Body of pancreas (tissue), 4 donors: Measurements from ENCODE around the gene DIS3L2. TPM values are rescaled to one million over a fixed set of nuclear protein-coding genes. Genes with fewer than 3 reads are reported as not detected.

Experiments used
- ATAC-seq: fragments of 150-250 bp; one replicate; pipeline ENCODE4 v1.9.1; 2016
- DNase-seq, 4 donors: peaks; one replicate each; pipeline ENCODE4 v3.0.0-alpha.2; 2019
- H3K27ac ChIP-seq, 4 donors: fragments of 200-600 bp; sonication (generic); 1 replicate in 3 of 4; 2 replicates in 1 of 4; pipeline versions ENCODE4 v1.5.1 to v1.6.1; 2016 to 2019; ENCODE audit warnings: mild to moderate bottlenecking in 1 of 4, mixed read lengths in 1 of 4, moderate library complexity in 1 of 4
- H3K27me3 ChIP-seq, 2 donors: fragments of 200-600 bp; sonication (generic); one replicate each; pipeline ENCODE4 v1.6.0; 2016; ENCODE audit warnings: mild to moderate bottlenecking in 1 of 2
- H3K36me3 ChIP-seq, 2 donors: fragments of 200-600 bp; sonication (generic); replicated peaks in 1 of 2; 2 replicates each; pipeline ENCODE4 v1.5.1; 2016; ENCODE audit warnings: low read depth in 2 of 2; ENCODE audit not compliant: insufficient read depth in 1 of 2
- H3K4me1 ChIP-seq: fragments of 200-600 bp; sonication (generic); one replicate; pipeline ENCODE4 v1.6.0; 2016
- H3K4me3 ChIP-seq, 2 donors: fragments of 200-600 bp; sonication (generic); 1 replicate in 1 of 2; 2 replicates in 1 of 2; pipeline ENCODE4 v1.5.1; 2016 to 2019
- H3K9me3 ChIP-seq, 3 donors: fragments of 200-600 bp; sonication (generic); 1 replicate in 2 of 3; 2 replicates in 1 of 3; pipeline ENCODE4 v1.5.1; 2016
- POLR2A ChIP-seq, 3 donors: fragments of 450-650 bp; IDR thresholded peaks; one replicate each; pipeline ENCODE4 v1.6.1; 2016; ENCODE audit warnings: antibody characterized with exemption in 3 of 3, mild to moderate bottlenecking in 2 of 3
- WGBS, 2 donors: methylation state at CpG; one replicate each; pipeline ENCODE4 v1.1.5; 2017; 5-methylcytosine and 5-hydroxymethylcytosine counted together
- intact Hi-C: fragments of 100-400 bp; cut with DNase I; formaldehyde crosslinking; loops from one replicate; pipeline ENCODE4 v1.15.1; 2023
- total RNA-seq, 2 donors: library from RNA; depleted of rRNA; stranded (reverse); fragments of >200 nt; gene quantifications; one replicate each; pipeline ENCODE4 v1.1.0, GENCODE V29; 2016
- TF ChIP-seq, protein P1 (sequence below), 7 experiments: fragments of 450-650 bp in 4 of 7; fragments of 200-600 bp in 3 of 7; sonication (generic) in 3 of 7; IDR thresholded peaks; one replicate each; pipeline ENCODE4 v1.5.1; 2016 to 2019; ENCODE audit warnings: antibody characterized with exemption in 7 of 7

Gene DIS3L2
- total RNA-seq, 2 donors from 2014 or later: 27.8 to 113 TPM

DNA sequence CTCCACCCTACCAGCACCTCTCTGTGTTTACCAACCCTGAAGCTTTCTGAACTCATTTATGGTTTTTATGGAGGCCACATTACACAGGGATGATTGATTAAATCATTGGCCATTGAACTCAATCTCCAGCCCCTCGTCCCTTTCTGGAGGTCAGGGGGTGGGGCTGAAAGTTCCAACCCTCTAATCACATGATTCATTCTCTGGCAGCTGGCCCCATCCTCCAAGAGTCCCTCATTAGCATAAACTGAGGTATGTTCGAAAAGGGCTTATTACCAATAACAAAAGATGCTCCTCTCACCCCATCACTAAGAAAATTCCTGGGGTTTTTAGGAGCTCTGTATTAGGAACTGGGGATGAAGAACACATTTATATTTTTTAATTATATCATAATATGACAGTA lies 92.3 kb downstream of the DIS3L2 start:
- DNase-seq (no peak), ATAC-seq (no peak)
- intact Hi-C loops: no loop called here
- Histone ChIP-seq H3K27ac (no peak overlapping the region), H3K27me3 (no peaks in the 10 kb centered on the region), H3K4me1 (no peaks in the 10 kb centered on the region), H3K36me3 (no peaks in the 10 kb centered on the region), H3K9me3 (no peaks in the 10 kb centered on the region), H3K4me3 (no peak overlapping the region)
- WGBS, 2 donors: 74 to 76% methylated on average over 2 of the region's 2 CpGs
- TF ChIP-seq, protein P1, sequence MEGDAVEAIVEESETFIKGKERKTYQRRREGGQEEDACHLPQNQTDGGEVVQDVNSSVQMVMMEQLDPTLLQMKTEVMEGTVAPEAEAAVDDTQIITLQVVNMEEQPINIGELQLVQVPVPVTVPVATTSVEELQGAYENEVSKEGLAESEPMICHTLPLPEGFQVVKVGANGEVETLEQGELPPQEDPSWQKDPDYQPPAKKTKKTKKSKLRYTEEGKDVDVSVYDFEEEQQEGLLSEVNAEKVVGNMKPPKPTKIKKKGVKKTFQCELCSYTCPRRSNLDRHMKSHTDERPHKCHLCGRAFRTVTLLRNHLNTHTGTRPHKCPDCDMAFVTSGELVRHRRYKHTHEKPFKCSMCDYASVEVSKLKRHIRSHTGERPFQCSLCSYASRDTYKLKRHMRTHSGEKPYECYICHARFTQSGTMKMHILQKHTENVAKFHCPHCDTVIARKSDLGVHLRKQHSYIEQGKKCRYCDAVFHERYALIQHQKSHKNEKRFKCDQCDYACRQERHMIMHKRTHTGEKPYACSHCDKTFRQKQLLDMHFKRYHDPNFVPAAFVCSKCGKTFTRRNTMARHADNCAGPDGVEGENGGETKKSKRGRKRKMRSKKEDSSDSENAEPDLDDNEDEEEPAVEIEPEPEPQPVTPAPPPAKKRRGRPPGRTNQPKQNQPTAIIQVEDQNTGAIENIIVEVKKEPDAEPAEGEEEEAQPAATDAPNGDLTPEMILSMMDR (IDR thresholded peaks at IDR 0.05): no peak

DNA sequence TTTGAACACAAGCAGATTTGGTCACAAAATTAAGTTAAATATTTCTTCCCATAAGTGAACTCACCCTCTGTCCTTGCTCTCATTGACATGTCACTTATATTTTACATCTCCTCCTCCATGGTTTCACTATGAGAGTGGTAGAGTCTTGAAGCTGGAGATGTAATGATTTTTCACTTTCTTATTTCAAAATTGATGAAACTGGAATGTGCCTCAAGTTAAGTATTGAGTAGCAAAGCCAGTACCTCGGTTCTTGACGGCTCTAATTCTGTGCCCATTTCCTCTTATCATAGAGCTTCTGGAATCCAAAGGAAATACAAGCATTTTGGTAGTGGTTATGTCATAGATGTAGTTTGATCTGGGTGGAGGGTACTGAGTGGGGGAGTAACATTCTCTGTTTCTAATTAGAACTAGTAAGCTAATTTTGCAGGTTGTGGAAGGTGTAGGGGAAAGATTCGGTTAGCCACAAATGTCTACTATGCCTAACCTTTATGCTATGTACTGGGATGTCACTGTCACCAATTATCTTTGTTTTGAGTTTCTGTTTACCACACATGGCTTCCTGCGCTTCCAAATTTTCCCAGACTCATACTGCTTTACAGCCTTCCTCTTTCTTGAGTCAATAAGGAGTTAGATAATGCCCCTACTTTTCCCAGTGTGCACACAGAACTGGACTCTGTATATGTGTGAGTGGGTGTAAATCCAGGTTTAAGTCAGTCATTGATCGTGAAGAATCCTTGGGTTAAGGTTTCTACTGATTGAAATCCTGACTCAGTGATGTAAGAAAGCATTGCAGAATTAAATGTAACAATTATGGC lies 96.8 kb downstream of the DIS3L2 start:
- no peak for TF ChIP-seq POLR2A (IDR thresholded peaks at IDR 0.05)
- TF ChIP-seq, protein P1 (IDR thresholded peaks at IDR 0.05): no peak
- H3K4me3 ChIP-seq: no peak overlapping the region
- DNase-seq (no peak), ATAC-seq (no peak)
- 73 to 81% methylated on average over 5 of the region's 5 CpGs for WGBS, 2 donors
- H3K36me3 ChIP-seq: no peaks in the 10 kb centered on the region
- H3K4me1 ChIP-seq: no peaks in the 10 kb centered on the region
- H3K27ac ChIP-seq: no peak overlapping the region
- no peaks in the 10 kb centered on the region for H3K9me3 ChIP-seq
- no peaks in the 10 kb centered on the region for H3K27me3 ChIP-seq
- intact Hi-C loops: no loop called here

DNA sequence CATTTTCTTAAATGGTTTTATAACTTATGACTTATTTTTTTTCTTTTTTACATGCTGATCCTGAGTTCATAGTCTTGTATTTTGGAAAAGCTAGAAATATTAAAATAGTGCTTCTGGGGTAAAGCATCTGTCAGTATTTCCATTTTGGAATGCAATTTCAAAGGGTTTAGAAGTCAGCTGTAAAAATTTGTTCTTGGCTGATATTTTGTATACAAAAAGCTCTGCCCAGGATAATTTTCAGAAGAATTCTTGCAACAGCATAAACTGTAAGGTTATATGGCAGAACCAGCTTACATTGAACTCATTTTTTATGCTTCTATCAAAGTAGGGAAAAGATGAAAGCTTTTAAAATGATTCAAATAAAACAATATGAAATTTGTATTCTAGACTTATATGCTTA lies 97.4 kb downstream of the DIS3L2 start:
- Histone ChIP-seq H3K27ac (no peak overlapping the region), H3K27me3 (no peaks in the 10 kb centered on the region), H3K4me1 (no peaks in the 10 kb centered on the region), H3K36me3 (no peaks in the 10 kb centered on the region), H3K9me3 (no peaks in the 10 kb centered on the region), H3K4me3 (no peak overlapping the region)
- intact Hi-C loops: no loop called here
- DNase-seq (no peak), ATAC-seq (no peak)
- TF ChIP-seq, protein P1 (IDR thresholded peaks at IDR 0.05): no peak
- TF ChIP-seq POLR2A (IDR thresholded peaks at IDR 0.05): no peak

DNA sequence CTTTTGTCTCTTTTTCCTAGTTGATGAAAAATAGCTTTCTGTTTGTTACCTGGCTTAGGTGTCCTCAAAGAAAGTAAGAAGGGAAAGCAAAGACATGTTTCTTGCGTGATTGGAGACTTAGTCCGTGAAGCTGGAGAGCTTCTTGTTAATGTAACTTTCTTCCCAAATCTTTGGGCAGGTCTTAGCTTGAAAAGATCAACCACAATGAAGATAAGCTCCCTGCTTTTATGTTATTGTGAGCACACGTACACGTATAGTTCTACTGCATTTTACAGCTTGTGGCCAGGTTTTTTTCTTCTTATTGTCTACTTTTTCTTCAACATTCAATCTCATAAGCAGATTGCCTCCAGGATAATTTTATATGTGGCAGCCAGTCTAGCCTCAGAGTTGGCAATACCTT lies 99.8 kb downstream of the DIS3L2 start:
- no peak for TF ChIP-seq POLR2A (IDR thresholded peaks at IDR 0.05)
- TF ChIP-seq, protein P1 (IDR thresholded peaks at IDR 0.05): no peak
- H3K27ac ChIP-seq: no peak overlapping the region
- intact Hi-C loops: no loop called here
- no peaks in the 10 kb centered on the region for H3K9me3 ChIP-seq
- H3K27me3 ChIP-seq: no peaks in the 10 kb centered on the region
- ATAC-seq: no peak
- H3K36me3 ChIP-seq: no peaks in the 10 kb centered on the region
- WGBS, 2 donors: 93 to 94% methylated on average over 4 of the region's 4 CpGs
- H3K4me3 ChIP-seq: no peak overlapping the region
- no peaks in the 10 kb centered on the region for H3K4me1 ChIP-seq
- DNase-seq: no peak

DNA sequence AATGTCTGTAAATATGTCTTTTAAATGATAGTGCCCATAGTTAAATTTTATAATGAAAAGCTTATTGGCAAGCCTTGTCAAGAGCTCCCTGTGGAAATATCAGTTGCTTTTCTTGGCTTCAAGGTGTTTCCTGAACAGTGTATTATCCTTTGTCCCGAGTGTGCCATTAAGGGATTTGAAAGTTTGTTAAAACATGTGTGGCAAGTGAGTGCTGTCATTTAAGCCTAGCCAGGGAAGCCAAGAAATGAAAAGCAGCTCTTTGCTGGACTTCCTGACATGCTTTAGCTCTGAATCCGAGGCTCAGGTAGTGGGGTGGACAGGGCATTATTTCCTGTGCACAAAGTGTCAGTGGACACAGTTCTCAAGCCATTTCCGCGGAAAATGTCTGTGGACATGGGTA lies 111.5 kb downstream of the DIS3L2 start:
- no peaks in the 10 kb centered on the region for H3K27me3 ChIP-seq
- WGBS, 2 donors: 56 to 62% methylated on average over 4 of the region's 4 CpGs
- DNase-seq (no peak), ATAC-seq (no peak)
- TF ChIP-seq POLR2A (IDR thresholded peaks at IDR 0.05): no peak
- TF ChIP-seq, protein P1 (IDR thresholded peaks at IDR 0.05): no peak
- no peak overlapping the region for H3K27ac ChIP-seq
- intact Hi-C loops: no loop called here
- H3K9me3 ChIP-seq: no peaks in the 10 kb centered on the region
- peaks cover 5% of the 10 kb centered on the region for H3K4me1 ChIP-seq
- H3K36me3 ChIP-seq: no peaks in the 10 kb centered on the region
- no peak overlapping the region for H3K4me3 ChIP-seq
